Esophagus muscularis mucosa (tissue), 4 donors: Measurements from ENCODE around the gene CTSD. TPM values are rescaled to one million over a fixed set of nuclear protein-coding genes. Genes with fewer than 3 reads are reported as not detected.

ENCODE experiments used
- DNase-seq: peaks from one replicate; pipeline ENCODE4 v3.0.0-alpha.2; 2017; ENCODE audit errors: extremely low spot score
- H3K27ac ChIP-seq, 4 donors: fragments of 200-600 bp; sonication (generic); replicated peaks in 1 of 4; 1 replicate in 3 of 4; 2 replicates in 1 of 4; pipeline ENCODE4 v1.5.1; 2016 to 2019; ENCODE audit warnings: mild to moderate bottlenecking in 1 of 4
- H3K27me3 ChIP-seq, 4 donors: fragments of 200-600 bp; sonication (generic); one replicate each; pipeline versions ENCODE4 v1.5.1 to v1.6.0; 2016 to 2019
- H3K36me3 ChIP-seq, 4 donors: fragments of 200-600 bp; sonication (generic); one replicate each; pipeline ENCODE4 v1.5.1; 2016 to 2019
- H3K4me1 ChIP-seq, 4 donors: fragments of 200-600 bp; sonication (generic); one replicate each; pipeline ENCODE4 v1.5.1; 2016 to 2019
- H3K4me3 ChIP-seq, 4 donors: fragments of 200-600 bp; sonication (generic); 1 replicate in 2 of 4; 2 replicates in 2 of 4; pipeline ENCODE4 v1.5.1; 2016 to 2019; ENCODE audit warnings: mild to moderate bottlenecking in 4 of 4, moderate library complexity in 1 of 4
- H3K9me3 ChIP-seq, 4 donors: fragments of 200-600 bp; sonication (generic); 1 replicate in 3 of 4; 2 replicates in 1 of 4; pipeline ENCODE4 v1.5.1; 2016 to 2019
- EP300 ChIP-seq: sonication (generic); formaldehyde crosslinking; IDR thresholded peaks from one replicate; pipeline ENCODE4 v1.6.1; 2017; ENCODE audit warnings: antibody characterized with exemption
- POLR2A ChIP-seq: fragments of 450-650 bp; IDR thresholded peaks from one replicate; pipeline ENCODE4 v1.6.1; 2017; ENCODE audit warnings: antibody characterized with exemption, moderate library complexity, mild to moderate bottlenecking, low read depth
- POLR2AphosphoS5 ChIP-seq, 2 donors: sonication (generic); formaldehyde crosslinking; IDR thresholded peaks; one replicate each; pipeline ENCODE4 v1.6.1; 2017; ENCODE audit warnings: antibody characterized with exemption in 2 of 2
- WGBS: methylation state at CpG from one replicate; pipeline ENCODE4 v1.1.5; 2018; 5-methylcytosine and 5-hydroxymethylcytosine counted together
- intact Hi-C: fragments of 100-400 bp; cut with DNase I; formaldehyde crosslinking; loops from one replicate; pipeline ENCODE4 v1.15.1; 2023
- total RNA-seq, 4 donors: library from RNA; depleted of rRNA; stranded (reverse); fragments of >200 nt; gene quantifications; one replicate each; pipeline versions ENCODE4 v1.1.0 to v1.2.1, GENCODE V29; 2016
- TF ChIP-seq, protein P1 (sequence below), 3 experiments: fragments of 200-600 bp in 2 of 3; fragments of 450-650 bp in 1 of 3; sonication (generic) in 2 of 3; IDR thresholded peaks; one replicate each; pipeline ENCODE4 v1.5.1; 2017 to 2019; ENCODE audit warnings: antibody characterized with exemption in 3 of 3, mild to moderate bottlenecking in 2 of 3, moderate library complexity in 1 of 3

The CTSD gene
- total RNA-seq, 4 donors from 2014 or later = 186 to 338 (median 270) TPM

DNA sequence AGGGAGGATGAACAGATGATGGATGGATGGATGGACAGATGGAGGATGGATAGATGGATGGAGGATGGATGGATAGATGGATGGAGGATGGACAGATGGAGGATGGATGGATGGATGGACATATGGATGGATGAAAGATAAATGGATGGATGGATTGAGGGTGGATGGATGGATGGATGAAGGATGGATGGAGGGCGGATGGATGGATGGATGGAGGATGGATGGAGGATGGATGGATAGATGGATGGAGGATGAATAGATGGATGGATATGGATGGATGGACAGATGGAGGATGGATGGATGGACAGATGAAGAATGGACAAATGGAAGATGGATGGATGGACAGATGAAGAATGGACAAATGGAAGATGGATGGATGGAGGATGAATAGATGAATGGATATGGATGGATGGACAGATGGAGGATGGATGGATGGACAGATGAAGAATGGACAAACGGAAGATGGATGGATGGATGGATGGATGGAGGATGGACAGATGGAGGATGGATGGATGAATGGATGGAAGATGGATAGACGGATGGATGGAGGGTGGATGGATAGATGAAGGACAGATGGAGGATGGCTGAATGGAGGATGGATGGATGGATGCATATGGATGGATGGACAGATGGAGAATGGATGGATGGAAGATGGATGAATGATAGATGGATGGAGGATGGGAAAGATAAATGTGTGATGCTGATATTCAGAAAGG lies 20.7 kb downstream of the CTSD start:
- Histone ChIP-seq H3K4me1 (peaks cover 0 to 5% (median 1%) of the 10 kb centered on the region in 4 donors), H3K27ac (no peak overlapping the region), H3K9me3 (no peaks in the 10 kb centered on the region), H3K36me3 (no peaks in the 10 kb centered on the region), H3K27me3 (peaks cover 0 to 40% (median 0%) of the 10 kb centered on the region in 4 donors), H3K4me3 (no peak overlapping the region)
- TF ChIP-seq EP300 (no peak), POLR2A (no peak), POLR2AphosphoS5 (IDR thresholded peaks at IDR 0.05) (no peak)
- TF ChIP-seq, protein P1, sequence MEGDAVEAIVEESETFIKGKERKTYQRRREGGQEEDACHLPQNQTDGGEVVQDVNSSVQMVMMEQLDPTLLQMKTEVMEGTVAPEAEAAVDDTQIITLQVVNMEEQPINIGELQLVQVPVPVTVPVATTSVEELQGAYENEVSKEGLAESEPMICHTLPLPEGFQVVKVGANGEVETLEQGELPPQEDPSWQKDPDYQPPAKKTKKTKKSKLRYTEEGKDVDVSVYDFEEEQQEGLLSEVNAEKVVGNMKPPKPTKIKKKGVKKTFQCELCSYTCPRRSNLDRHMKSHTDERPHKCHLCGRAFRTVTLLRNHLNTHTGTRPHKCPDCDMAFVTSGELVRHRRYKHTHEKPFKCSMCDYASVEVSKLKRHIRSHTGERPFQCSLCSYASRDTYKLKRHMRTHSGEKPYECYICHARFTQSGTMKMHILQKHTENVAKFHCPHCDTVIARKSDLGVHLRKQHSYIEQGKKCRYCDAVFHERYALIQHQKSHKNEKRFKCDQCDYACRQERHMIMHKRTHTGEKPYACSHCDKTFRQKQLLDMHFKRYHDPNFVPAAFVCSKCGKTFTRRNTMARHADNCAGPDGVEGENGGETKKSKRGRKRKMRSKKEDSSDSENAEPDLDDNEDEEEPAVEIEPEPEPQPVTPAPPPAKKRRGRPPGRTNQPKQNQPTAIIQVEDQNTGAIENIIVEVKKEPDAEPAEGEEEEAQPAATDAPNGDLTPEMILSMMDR (IDR thresholded peaks at IDR 0.05) = no peak
- intact Hi-C loops = no loop called here
- no peak for DNase-seq
- WGBS = 89% methylated on average over 3 of the region's 3 CpGs

- no peak for DNase-seq
- Histone ChIP-seq H3K4me1 (peaks cover 0 to 5% (median 1%) of the 10 kb centered on the region in 4 donors), H3K4me3 (no peak overlapping the region), H3K36me3 (no peaks in the 10 kb centered on the region), H3K9me3 (peaks cover 0 to 4% (median 2%) of the 10 kb centered on the region in 4 donors), H3K27ac (no peak overlapping the region), H3K27me3 (peaks cover 0 to 42% (median 0%) of the 10 kb centered on the region in 4 donors)
- intact Hi-C loops = no loop called here
- WGBS = 76% methylated on average over 4 of the region's 4 CpGs
- TF ChIP-seq EP300 (no peak), POLR2A (no peak), POLR2AphosphoS5 (IDR thresholded peaks at IDR 0.05) (no peak)
- TF ChIP-seq, protein P1 (IDR thresholded peaks at IDR 0.05) = no peak
Observed at GRCh38 chr11:1742371-1742770, 21.4 kb downstream of the CTSD start.

- Histone ChIP-seq H3K4me1 (peaks cover 0 to 5% (median 1%) of the 10 kb centered on the region in 4 donors), H3K27ac (no peak overlapping the region), H3K9me3 (peaks cover 0 to 11% (median 8%) of the 10 kb centered on the region in 4 donors), H3K4me3 (no peak overlapping the region), H3K36me3 (no peaks in the 10 kb centered on the region), H3K27me3 (peaks cover 0 to 48% (median 0%) of the 10 kb centered on the region in 4 donors)
- WGBS = 81% methylated on average over 4 of the region's 4 CpGs
- no peak for DNase-seq
- TF ChIP-seq EP300 = no peak
- intact Hi-C loops = no loop called here
Observed at GRCh38 chr11:1741741-1742140, 22.0 kb downstream of the CTSD start.

DNA sequence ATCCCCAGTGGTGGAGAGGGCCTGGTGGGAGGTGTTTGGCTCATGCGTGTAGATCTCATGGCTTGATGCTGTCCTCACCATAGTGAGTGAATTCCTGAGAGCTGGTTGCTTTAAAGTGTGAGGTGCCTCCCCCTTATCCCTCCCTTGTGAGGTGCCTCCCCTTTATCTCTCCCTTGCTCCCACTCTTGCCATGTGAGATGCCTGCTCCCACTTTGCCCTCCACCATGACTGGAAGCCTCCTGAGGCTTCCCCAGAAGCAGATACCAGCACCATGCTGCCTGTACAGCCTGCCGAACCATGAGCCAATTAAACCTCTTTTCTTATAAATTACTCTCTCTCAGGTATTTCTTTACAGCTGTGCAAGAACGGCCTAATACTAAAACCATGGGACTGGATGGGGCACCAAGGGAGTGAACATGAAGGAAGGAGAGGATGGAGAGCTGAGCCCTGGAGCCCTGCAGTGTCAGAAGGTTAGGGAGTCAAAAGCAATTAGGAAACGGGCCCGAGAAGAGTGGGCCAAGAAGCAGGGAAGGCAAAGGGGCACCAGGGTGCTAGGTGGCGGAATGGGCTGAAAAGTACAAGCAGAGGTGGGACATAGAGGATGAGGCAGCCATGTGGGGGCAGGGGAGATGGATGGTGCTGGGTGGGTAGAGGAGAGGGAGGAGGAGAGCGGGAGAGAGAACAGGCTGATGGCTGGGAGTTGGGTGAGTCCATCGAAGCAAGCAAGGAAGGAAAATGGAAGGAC lies 22.8 kb downstream of the CTSD start:
- Histone ChIP-seq H3K36me3 (no peaks in the 10 kb centered on the region), H3K4me3 (no peak overlapping the region), H3K27me3 (peaks cover 0 to 56% (median 4%) of the 10 kb centered on the region in 4 donors), H3K9me3 (peaks cover 0 to 19% (median 14%) of the 10 kb centered on the region in 4 donors), H3K4me1 (peaks cover 0 to 5% (median 1%) of the 10 kb centered on the region in 4 donors), H3K27ac (no peak overlapping the region)
- WGBS = 88% methylated on average over 8 of the region's 8 CpGs
- intact Hi-C loops = no loop called here
- no peak for DNase-seq
- TF ChIP-seq POLR2AphosphoS5 (IDR thresholded peaks at IDR 0.05) = no peak
- no peak for TF ChIP-seq EP300
- no peak for TF ChIP-seq POLR2A
- TF ChIP-seq, protein P1 (IDR thresholded peaks at IDR 0.05) = no peak

DNA sequence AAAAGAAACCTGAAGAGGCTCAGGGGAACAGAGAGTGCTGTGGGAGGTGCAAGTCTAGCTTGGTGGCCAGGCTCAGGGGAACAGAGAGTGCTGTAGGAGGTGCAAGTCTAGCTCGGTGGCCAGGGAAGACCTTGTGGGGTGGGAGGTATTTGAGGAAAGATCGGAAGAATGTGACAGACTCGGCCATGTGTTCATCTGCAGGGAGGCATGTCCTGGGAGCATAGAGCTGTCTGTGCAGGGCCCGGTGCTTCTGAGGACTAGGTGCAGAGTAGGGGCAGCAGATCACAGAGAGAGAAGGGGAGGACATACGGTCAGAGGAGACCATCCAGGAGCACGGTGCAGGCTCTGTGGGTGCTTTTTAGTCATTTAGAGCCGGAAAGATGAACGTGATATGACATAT lies 24.2 kb downstream of the CTSD start:
- no peak for DNase-seq
- intact Hi-C loops = no loop called here
- TF ChIP-seq, protein P1 (IDR thresholded peaks at IDR 0.05) = no peak
- no peak for TF ChIP-seq POLR2A
- no peak for TF ChIP-seq POLR2AphosphoS5 (IDR thresholded peaks at IDR 0.05)
- no peak for TF ChIP-seq EP300
- WGBS = 71% methylated on average over 8 of the region's 8 CpGs
- peaks cover 0 to 70% (median 11%) of the 10 kb centered on the region in 4 donors for H3K27me3 ChIP-seq
- no peak overlapping the region for H3K4me3 ChIP-seq
- no peaks in the 10 kb centered on the region for H3K36me3 ChIP-seq
- peaks cover 0 to 4% (median under 1%) of the 10 kb centered on the region in 4 donors for H3K4me1 ChIP-seq
- H3K27ac ChIP-seq = no peak overlapping the region
- H3K9me3 ChIP-seq = peaks cover 0 to 20% (median 14%) of the 10 kb centered on the region in 4 donors
